GM12878 (cell line): ENCODE results near the gene SPEG. TPM values are rescaled to one million over a fixed set of nuclear protein-coding genes. Genes with fewer than 3 reads are reported as not detected.

Source experiments
- CBX3 ChIP-seq: fragments of 200-600 bp; sonication (generic); IDR thresholded peaks from 2 replicates; pipeline ENCODE4 v1.6.1; 2016; ENCODE audit warnings: low read depth, borderline replicate concordance
- EED ChIP-seq: sonication (generic); IDR thresholded peaks from 2 replicates; pipeline ENCODE4 v1.6.1; 2016; ENCODE audit warnings: antibody characterized with exemption, low read depth
- NFYB ChIP-seq: IDR thresholded peaks from 2 replicates; pipeline ENCODE4 v1.6.1; 2011; ENCODE audit warnings: low read depth, mild to moderate bottlenecking, low read length, improper control_type of control experiment, moderate library complexity; ENCODE audit not compliant: insufficient read depth
- NR2F1 ChIP-seq: fragments of 450-650 bp; conservative IDR thresholded peaks from 2 replicates; pipeline ENCODE4 v1.6.1; 2017; ENCODE audit warnings: mild to moderate bottlenecking
- NRF1 ChIP-seq: conservative IDR thresholded peaks from 2 replicates; pipeline ENCODE4 v1.6.1; 2011; ENCODE audit warnings: mild to moderate bottlenecking, low read depth, low read length, improper control_type of control experiment
- PAX5 ChIP-seq: IDR thresholded peaks from 2 replicates; pipeline ENCODE4 v1.6.1; 2011; ENCODE audit warnings: low read depth, low read length, borderline replicate concordance
- POLR2AphosphoS5 ChIP-seq: IDR thresholded peaks from 2 replicates; pipeline ENCODE4 v1.6.1; 2011; ENCODE audit warnings: mild to moderate bottlenecking, low read length, inconsistent platforms
- STAT1 ChIP-seq: fragments of 450-650 bp; conservative IDR thresholded peaks from 2 replicates; pipeline ENCODE4 v1.6.1; 2014; ENCODE audit warnings: antibody characterized with exemption, mild to moderate bottlenecking
- TCF12 ChIP-seq: IDR thresholded peaks from 2 replicates; pipeline ENCODE4 v1.6.1; 2011; ENCODE audit warnings: low read depth, mild to moderate bottlenecking, low read length
- ZBTB40 ChIP-seq: fragments of 450-650 bp; IDR thresholded peaks from 2 replicates; pipeline ENCODE4 v1.6.1; 2016; ENCODE audit warnings: mild to moderate bottlenecking, moderate library complexity, borderline replicate concordance
- ZNF384 ChIP-seq: IDR thresholded peaks from 2 replicates; pipeline ENCODE4 v1.6.1; 2012; ENCODE audit warnings: low read depth, mild to moderate bottlenecking, low read length, improper control_type of control experiment, borderline replicate concordance
- polyA plus RNA-seq, 11 experiments: library from polyadenylated mRNA; depleted of rRNA in 4 of 11; unstranded in 6 of 11; stranded (reverse) in 5 of 11; fragments of >200 nt; fragmentation: Nextera tagmentation in 4 of 11; fragmentation: Illumina TruSeq in 1 of 11; extraction: Ambion mirVana in 4 of 11; extraction: Trizol in 1 of 11; gene quantifications; 1 replicate in 1 of 11; 2 replicates in 10 of 11; pipeline versions ENCODE4 v1.2.1 to v1.2.3, GENCODE V29; 2011 to 2016; ENCODE audit warnings: inconsistent platforms in 2 of 11, missing spikeins in 2 of 11, low read depth in 1 of 11
- total RNA-seq, 4 experiments: library from RNA; depleted of rRNA in 3 of 4; stranded (reverse); fragments of >200 nt in 3 of 4; fragmentation: Illumina TruSeq in 1 of 4; extraction: Trizol in 1 of 4; gene quantifications; 2 replicates each; pipeline versions ENCODE4 v1.2.1 to v1.2.3, GENCODE V29; 2013 to 2021

The SPEG gene
- total and polyA plus RNA-seq, 10 of the 15 experiments (the other 5 are each of a cell fraction or from before 2014, with no cell fraction given): 0.03 to 0.28 TPM; not detected in 8

DNA sequence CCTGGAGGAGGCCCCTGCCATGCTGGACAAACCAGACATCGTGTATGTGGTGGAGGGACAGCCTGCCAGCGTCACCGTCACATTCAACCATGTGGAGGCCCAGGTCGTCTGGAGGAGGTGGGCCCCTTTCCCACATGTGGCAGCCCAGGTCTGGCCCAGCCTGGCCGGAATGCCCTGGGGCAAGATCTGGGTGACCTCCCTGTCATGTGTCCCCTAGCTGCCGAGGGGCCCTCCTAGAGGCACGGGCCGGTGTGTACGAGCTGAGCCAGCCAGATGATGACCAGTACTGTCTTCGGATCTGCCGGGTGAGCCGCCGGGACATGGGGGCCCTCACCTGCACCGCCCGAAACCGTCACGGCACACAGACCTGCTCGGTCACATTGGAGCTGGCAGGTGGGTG lies 38.9 kb downstream of the SPEG start (continued):
- TF ChIP-seq STAT1 (no peak), POLR2AphosphoS5 (no peak), NR2F1 (no peak), NFYB (no peak), CBX3 (no peak), EED (no peak), ZNF384 (no peak), PAX5 (no peak), TCF12 (no peak), NRF1 (no peak), ZBTB40 (no peak)
